HG02973 (cell line): Measurements from ENCODE around the gene NOX3.
"Not testable (repeated sequence)": the region's sequence is repeated elsewhere in the genome, so short reads cannot be mapped to it uniquely, and the experiment has no call there.

Source experiments
- ATAC-seq: cut with Tn5 transposase; IDR thresholded peaks from one replicate; pipeline ENCODE4 v1.9.1; 2021; ENCODE audit warnings: moderate library complexity; ENCODE audit not compliant: unreplicated experiment

Gene NOX3

GRCh38 chr6:155470979-155471616, 15.5 kb upstream of the NOX3 start:
- ATAC-seq = not testable (repeated sequence)

GRCh38 chr6:155468543-155468942, 12.9 kb upstream of the NOX3 start:
- not testable (repeated sequence) for ATAC-seq

- no peak for ATAC-seq
Measured at GRCh38 chr6:155466539-155466938, 10.9 kb upstream of the NOX3 start.

- ATAC-seq = no peak
Measured at GRCh38 chr6:155461556-155461955, 5.9 kb upstream of the NOX3 start.

GRCh38 chr6:155454471-155454870, 1.2 kb downstream of the NOX3 start:
- no peak for ATAC-seq

- ATAC-seq = no peak
Measured at GRCh38 chr6:155454008-155454407, 1.6 kb downstream of the NOX3 start.

- no peak for ATAC-seq
Measured at GRCh38 chr6:155452576-155452975, 3.1 kb downstream of the NOX3 start.

GRCh38 chr6:155451530-155451929, 4.1 kb downstream of the NOX3 start:
- ATAC-seq = not testable (repeated sequence)

GRCh38 chr6:155450240-155450581, 5.4 kb downstream of the NOX3 start:
- ATAC-seq = no peak

GRCh38 chr6:155449450-155450239, 6.0 kb downstream of the NOX3 start:
- ATAC-seq = no peak

- no peak for ATAC-seq
Measured at GRCh38 chr6:155448668-155449449, 6.8 kb downstream of the NOX3 start.

GRCh38 chr6:155447949-155448348, 7.7 kb downstream of the NOX3 start:
- no peak for ATAC-seq

GRCh38 chr6:155444952-155445903, 10.4 kb downstream of the NOX3 start:
- ATAC-seq = no peak

GRCh38 chr6:155444120-155444917, 11.3 kb downstream of the NOX3 start:
- no peak for ATAC-seq

- ATAC-seq = no peak
Measured at GRCh38 chr6:155443168-155443567, 12.5 kb downstream of the NOX3 start.

- no peak for ATAC-seq
Measured at GRCh38 chr6:155442562-155442961, 13.1 kb downstream of the NOX3 start.

- no peak for ATAC-seq
Measured at GRCh38 chr6:155441112-155441465, 14.6 kb downstream of the NOX3 start.

- ATAC-seq = no peak
Measured at GRCh38 chr6:155440398-155441111, 15.1 kb downstream of the NOX3 start.

- no peak for ATAC-seq
Measured at GRCh38 chr6:155439376-155439775, 16.3 kb downstream of the NOX3 start.
